H1 (cell line): ENCODE measurements around the gene TENT4B. TPM values are rescaled to one million over a fixed set of nuclear protein-coding genes. Genes with fewer than 3 reads are reported as not detected.

Experiments used
- CTCF ChIA-PET: fragments of 300-600 bp; sonication (Branson Sonifier 250); formaldehyde crosslinking; loops from one replicate; lab custom pipeline; 2021; ENCODE audit not compliant: partially characterized antibody; lab: Charles Lee
- POLR2A ChIA-PET: fragments of 300-600 bp; sonication (Branson Sonifier 250); formaldehyde crosslinking; loops from one replicate; lab custom pipeline; 2021; ENCODE audit warnings: inconsistent platforms; ENCODE audit not compliant: partially characterized antibody; lab: Charles Lee
- DNase-seq, 2 experiments: peaks; one replicate each; pipeline versions ENCODE4 v3.0.0 to v3.0.0-alpha.2; 2010 to 2022; ENCODE audit warnings: low spot score in 2 of 2, low read depth in 1 of 2, mixed read lengths in 1 of 2
- FAIRE-seq: peaks from 2 replicates; lab custom pipeline; 2011; peaks lifted over from hg19 to GRCh38; lab: Jason Lieb, UNC
- H2AFZ ChIP-seq: 2 replicates; pipeline ENCODE4 v1.8.1; 2012; ENCODE audit warnings: low read length, inconsistent platforms
- H2AK5ac ChIP-seq: 2 replicates; pipeline ENCODE4 v1.6.1; 2013; ENCODE audit warnings: low read depth, low read length
- H2BK120ac ChIP-seq: replicated peaks from 2 replicates; pipeline ENCODE3; 2013; ENCODE audit warnings: low read depth, low read length, inconsistent platforms
- H2BK12ac ChIP-seq: 2 replicates; pipeline ENCODE4 v1.6.1; 2013; ENCODE audit warnings: low read depth, low read length
- H2BK15ac ChIP-seq: 2 replicates; pipeline ENCODE4 v1.6.1; 2013; ENCODE audit warnings: low read length
- H2BK20ac ChIP-seq: 2 replicates; pipeline ENCODE4 v1.6.1; 2013; ENCODE audit warnings: low read length
- H2BK5ac ChIP-seq: 2 replicates; pipeline ENCODE4 v1.6.1; 2013; ENCODE audit warnings: low read depth, low read length
- H3K14ac ChIP-seq: 2 replicates; pipeline ENCODE4 v1.6.1; 2013; ENCODE audit warnings: inconsistent platforms; ENCODE audit not compliant: insufficient read length
- H3K18ac ChIP-seq: 2 replicates; pipeline ENCODE4 v1.6.1; 2013; ENCODE audit warnings: low read length; ENCODE audit errors: extremely low read depth
- H3K23ac ChIP-seq: 2 replicates; pipeline ENCODE4 v1.6.1; 2013; ENCODE audit warnings: inconsistent platforms; ENCODE audit not compliant: insufficient read length
- H3K23me2 ChIP-seq: 2 replicates; pipeline ENCODE4 v1.6.1; 2013; ENCODE audit warnings: low read depth, low read length
- H3K27ac ChIP-seq: 2 replicates; pipeline ENCODE4 v1.6.1; 2011; ENCODE audit warnings: low read depth, low read length, inconsistent platforms
- H3K27me3 ChIP-seq, 4 experiments: replicated peaks in 1 of 4; 1 replicate in 1 of 4; 2 replicates in 3 of 4; pipeline versions ENCODE4 v1.6.1 to v1.8.1; 2011 to 2013; ENCODE audit warnings: low read length in 3 of 4, mild to moderate bottlenecking in 3 of 4, inconsistent platforms in 2 of 4, mixed read lengths in 2 of 4, moderate library complexity in 1 of 4; ENCODE audit not compliant: control insufficient read depth in 3 of 4, insufficient read depth in 3 of 4; ENCODE audit errors: extremely low read depth in 1 of 4
- H3K36me3 ChIP-seq, 4 experiments: 2 replicates each; pipeline versions ENCODE4 v1.6.1 to v1.8.1; 2011 to 2013; ENCODE audit warnings: mild to moderate bottlenecking in 4 of 4, low read length in 3 of 4, moderate library complexity in 2 of 4, control low read depth in 1 of 4, inconsistent platforms in 1 of 4; ENCODE audit not compliant: insufficient read depth in 4 of 4, control insufficient read depth in 2 of 4
- H3K4ac ChIP-seq: replicated peaks from 2 replicates; pipeline ENCODE3; 2013; ENCODE audit warnings: low read length, low read depth, mixed read lengths, inconsistent platforms; ENCODE audit not compliant: insufficient read length
- H3K4me1 ChIP-seq, 4 experiments: replicated peaks in 1 of 4; 1 replicate in 1 of 4; 2 replicates in 3 of 4; pipeline versions ENCODE4 v1.6.1 to v1.8.1; 2011 to 2013; ENCODE audit warnings: low read length in 3 of 4, inconsistent platforms in 2 of 4, mixed read lengths in 1 of 4; ENCODE audit not compliant: insufficient read depth in 4 of 4, control insufficient read depth in 3 of 4
- H3K4me2 ChIP-seq, 2 experiments: 2 replicates each; pipeline versions ENCODE4 v1.6.1 to v1.8.1; 2011 to 2013; ENCODE audit warnings: low read depth in 2 of 2, low read length in 2 of 2, control low read depth in 1 of 2, inconsistent platforms in 1 of 2, mild to moderate bottlenecking in 1 of 2; ENCODE audit not compliant: insufficient read depth in 1 of 2
- H3K4me3 ChIP-seq, 4 experiments: fragments of 200-600, 300-600 bp in 1 of 4; sonication (generic), shearing (Covaris generic), sonication (Bioruptor Twin) in 1 of 4; 2 replicates each; pipeline versions ENCODE4 v1.5.1 to v1.8.1; 2011 to 2016; ENCODE audit warnings: low read length in 4 of 4, low read depth in 3 of 4, control low read depth in 2 of 4, inconsistent platforms in 2 of 4, mild to moderate bottlenecking in 2 of 4, mixed read lengths in 1 of 4, moderate library complexity in 1 of 4; ENCODE audit not compliant: insufficient read depth in 2 of 4; ENCODE audit errors: extremely low read depth in 1 of 4
- H3K56ac ChIP-seq: replicated peaks from 2 replicates; pipeline ENCODE3; 2013; ENCODE audit warnings: low read depth, mild to moderate bottlenecking, mixed read lengths, low read length, inconsistent platforms; ENCODE audit not compliant: insufficient read length
- H3K79me1 ChIP-seq: 2 replicates; pipeline ENCODE4 v1.6.1; 2013; ENCODE audit warnings: low read depth, low read length, control low read depth
- H3K79me2 ChIP-seq, 2 experiments: 2 replicates each; pipeline versions ENCODE4 v1.6.1 to v1.8.1; 2012 to 2013; ENCODE audit warnings: low read length in 2 of 2, mild to moderate bottlenecking in 2 of 2, inconsistent platforms in 1 of 2; ENCODE audit not compliant: insufficient read depth in 2 of 2, control insufficient read depth in 1 of 2
- H3K9ac ChIP-seq, 4 experiments: replicated peaks in 1 of 4; 1 replicate in 1 of 4; 2 replicates in 3 of 4; pipeline versions ENCODE4 v1.6.1 to v1.8.1; 2011 to 2013; ENCODE audit warnings: low read depth in 3 of 4, low read length in 3 of 4, control low read depth in 2 of 4, mild to moderate bottlenecking in 2 of 4, moderate library complexity in 2 of 4, inconsistent platforms in 1 of 4; ENCODE audit errors: extremely low read depth in 1 of 4
- H3K9me3 ChIP-seq, 2 experiments: 2 replicates each; pipeline versions ENCODE4 v1.6.1 to v1.8.1; 2012 to 2013; ENCODE audit warnings: mild to moderate bottlenecking in 2 of 2, moderate library complexity in 2 of 2, control low read depth in 1 of 2, inconsistent platforms in 1 of 2, low read depth in 1 of 2, low read length in 1 of 2, mixed read lengths in 1 of 2; ENCODE audit not compliant: insufficient read depth in 2 of 2
- H4K20me1 ChIP-seq, 2 experiments: replicated peaks in 1 of 2; 2 replicates each; pipeline versions ENCODE3 to v1.8.1; 2011 to 2013; ENCODE audit warnings: inconsistent platforms in 2 of 2, low read length in 2 of 2, mild to moderate bottlenecking in 1 of 2; ENCODE audit not compliant: insufficient read depth in 2 of 2, control insufficient read depth in 1 of 2
- H4K5ac ChIP-seq: 2 replicates; pipeline ENCODE4 v1.6.1; 2013; ENCODE audit warnings: low read length, low read depth, mixed read lengths, inconsistent platforms; ENCODE audit not compliant: insufficient read length
- H4K8ac ChIP-seq: 2 replicates; pipeline ENCODE4 v1.8.0; 2013; ENCODE audit warnings: mild to moderate bottlenecking, moderate library complexity, low read length, inconsistent platforms; ENCODE audit not compliant: insufficient read depth; ENCODE audit errors: extremely low read depth
- H4K91ac ChIP-seq: replicated peaks from 2 replicates; pipeline ENCODE3; 2013; ENCODE audit warnings: low read length, mixed read lengths, inconsistent platforms; ENCODE audit not compliant: insufficient read length
- BACH1 ChIP-seq: IDR thresholded peaks from 2 replicates; pipeline ENCODE4 v1.6.1; 2012; ENCODE audit warnings: low read length, improper control_type of control experiment
- CHD1 ChIP-seq: IDR thresholded peaks from 2 replicates; pipeline ENCODE4 v1.6.1; 2012; ENCODE audit warnings: low read depth, low read length, improper control_type of control experiment
- EP300 ChIP-seq, 2 experiments: IDR thresholded peaks; 1 replicate in 1 of 2; 2 replicates in 1 of 2; pipeline ENCODE4 v1.6.1; 2011 to 2012; ENCODE audit warnings: low read depth in 2 of 2, low read length in 2 of 2, mild to moderate bottlenecking in 2 of 2, borderline replicate concordance in 1 of 2, inconsistent platforms in 1 of 2, moderate library complexity in 1 of 2
- GABPA ChIP-seq: IDR thresholded peaks from 2 replicates; pipeline ENCODE4 v1.6.1; 2011; ENCODE audit warnings: mild to moderate bottlenecking, low read length, moderate library complexity, borderline replicate concordance; ENCODE audit not compliant: insufficient read depth
- HDAC2 ChIP-seq, 2 experiments: fragments of 300-600 bp in 1 of 2; sonication (generic) in 1 of 2; IDR thresholded peaks; 2 replicates each; pipeline ENCODE4 v1.6.1; 2011 to 2012; ENCODE audit warnings: low read depth in 2 of 2, low read length in 2 of 2, mild to moderate bottlenecking in 2 of 2, moderate library complexity in 2 of 2, borderline replicate concordance in 1 of 2, inconsistent platforms in 1 of 2
- JUND ChIP-seq: IDR thresholded peaks from 2 replicates; pipeline ENCODE4 v1.6.1; 2011; ENCODE audit warnings: mild to moderate bottlenecking, improper control_type of control experiment, low read length
- KDM5A ChIP-seq: fragments of 200-600 bp; IDR thresholded peaks from 2 replicates; pipeline ENCODE4 v1.7.1; 2012; ENCODE audit warnings: mild to moderate bottlenecking, low read length, inconsistent platforms, mixed read lengths
- POLR2AphosphoS5 ChIP-seq: IDR thresholded peaks from 2 replicates; pipeline ENCODE4 v1.6.1; 2011; ENCODE audit warnings: low read depth, low read length
- SAP30 ChIP-seq: fragments of 300-600 bp; sonication (generic); IDR thresholded peaks from 2 replicates; pipeline ENCODE4 v1.7.1; 2012; ENCODE audit warnings: low read length, moderate library complexity, mild to moderate bottlenecking, inconsistent platforms; ENCODE audit not compliant: insufficient read depth, insufficient replicate concordance
- SIX5 ChIP-seq: IDR thresholded peaks from 2 replicates; pipeline ENCODE4 v1.6.1; 2011; ENCODE audit warnings: mild to moderate bottlenecking, low read depth, low read length
- SP4 ChIP-seq: IDR thresholded peaks from 2 replicates; pipeline ENCODE4 v1.6.1; 2012; ENCODE audit warnings: low read length, inconsistent platforms
- SUZ12 ChIP-seq: fragments of 200-600 bp; sonication (generic); IDR thresholded peaks from 2 replicates; pipeline ENCODE4 v1.6.1; 2012; ENCODE audit warnings: mild to moderate bottlenecking, inconsistent platforms, low read length, moderate library complexity, mixed read lengths
- TEAD4 ChIP-seq: IDR thresholded peaks from 2 replicates; pipeline ENCODE4 v1.6.1; 2012; ENCODE audit warnings: low read depth, low read length, inconsistent platforms, mixed read lengths
- WGBS, 2 experiments: shearing (Covaris generic) in 1 of 2; methylation state at CpG; one replicate each; pipeline versions ENCODE4 v1.1.6 to v1.1.7; 2013 to 2015; ENCODE audit warnings: low lambda C conversion rate in 2 of 2, mixed read lengths in 2 of 2, inconsistent platforms in 1 of 2, low coverage in 1 of 2, missing lambda C conversion rate in 1 of 2; ENCODE audit not compliant: insufficient replicate concordance in 2 of 2, insufficient coverage in 1 of 2, insufficient read length in 1 of 2; ENCODE audit errors: extremely low coverage in 1 of 2, missing lambda C conversion rate in 1 of 2; 5-methylcytosine and 5-hydroxymethylcytosine counted together
- polyA plus RNA-seq, 7 experiments: library from polyadenylated mRNA; depleted of rRNA in 3 of 7; stranded (reverse) in 5 of 7; unstranded in 2 of 7; fragments of >200 nt in 5 of 7; fragments of 200-250 nt in 2 of 7; gene quantifications; 1 replicate in 5 of 7; 2 replicates in 1 of 7; 4 replicates in 1 of 7; pipeline versions ENCODE4 v1.2.1 to v1.2.3, GENCODE V29; 2011 to 2013; ENCODE audit warnings: missing spikeins in 2 of 7, mixed read lengths in 2 of 7
- total RNA-seq: library from RNA; stranded (reverse); fragmentation: NEBNext Ultra II Directional; extraction: Animal tissue kit (Norgen Biotek cat#: 25700); gene quantifications from 2 replicates; pipeline ENCODE4 v1.2.1, GENCODE V29; 2021
- TF ChIP-seq, protein P1 (sequence below): IDR thresholded peaks from 2 replicates; pipeline ENCODE4 v1.6.1; 2012; ENCODE audit warnings: inconsistent platforms

TENT4B gene
- total and polyA plus RNA-seq, 2 of the 8 experiments (the other 6 are each of a cell fraction or from before 2014, with no cell fraction given): 4.2 to 15.7 TPM

DNA sequence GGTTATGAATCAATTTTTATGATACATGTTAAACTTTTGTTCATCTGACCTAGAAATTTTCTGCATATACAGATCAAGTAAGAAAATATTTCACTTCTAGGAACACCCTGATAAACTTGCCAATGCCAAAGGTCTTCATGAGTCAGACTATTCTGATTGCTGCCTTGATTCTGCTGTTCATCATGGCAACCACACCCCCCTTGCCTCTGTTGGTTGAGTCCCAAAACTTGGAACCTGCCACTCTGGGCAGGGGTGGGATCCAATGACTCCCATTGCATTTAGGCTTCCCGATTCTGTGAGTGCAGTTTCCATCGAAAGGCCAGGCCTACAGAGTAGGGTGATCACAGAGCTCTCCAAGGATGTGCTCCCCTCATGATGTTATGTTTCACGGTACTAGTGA is 15.8 kb upstream of the TENT4B start:
- ChIA-PET CTCF (interaction anchor here (0.6 to 5.3 kb wide), 2 partner anchors 60 to 74 kb away, joined by 3 to 65 read pairs; no protein-coding TSS in a partner anchor), POLR2A (no interaction called here)
- no peak overlapping the region for H4K5ac ChIP-seq
- H3K79me2 ChIP-seq: no peaks in the 10 kb centered on the region
- H4K91ac ChIP-seq: no peak overlapping the region
- no peak overlapping the region for H3K4ac ChIP-seq
- no peak overlapping the region for H3K4me2 ChIP-seq
- no peak overlapping the region for H3K23ac ChIP-seq
- no peak overlapping the region for H2BK12ac ChIP-seq
- H3K23me2 ChIP-seq: no peaks in the 10 kb centered on the region
- H3K27me3 ChIP-seq: no peaks in the 10 kb centered on the region
- no peak overlapping the region for H3K27ac ChIP-seq
- WGBS, 2 experiments: 96% methylated on average over 3 of the region's 3 CpGs; no CpG with 5 or more reads in 1 of the 2 experiments
- no peak overlapping the region for H2BK20ac ChIP-seq
- no peak overlapping the region for H2BK15ac ChIP-seq
- H3K79me1 ChIP-seq: no peaks in the 10 kb centered on the region
- 0 out of 2 replicates have a peak overlapping the region, but pooled peaks have one; percentile 40 for H2AFZ ChIP-seq
- no peak overlapping the region for H3K4me3 ChIP-seq
- no peak overlapping the region for H2BK5ac ChIP-seq
- H3K14ac ChIP-seq: no peak overlapping the region
- H3K36me3 ChIP-seq: no peaks in the 10 kb centered on the region
- no peak overlapping the region for H4K8ac ChIP-seq
- H3K9me3 ChIP-seq: no peaks in the 10 kb centered on the region
- no peak overlapping the region for H2BK120ac ChIP-seq
- no peak overlapping the region for H2AK5ac ChIP-seq
- no peaks in the 10 kb centered on the region for H3K4me1 ChIP-seq
- H3K56ac ChIP-seq: no peak overlapping the region
- no peak overlapping the region for H3K18ac ChIP-seq
- DNase-seq (no peak), FAIRE-seq (no peak)
- no peak overlapping the region for H3K9ac ChIP-seq
- no peaks in the 10 kb centered on the region for H4K20me1 ChIP-seq
- TF ChIP-seq, protein P1, sequence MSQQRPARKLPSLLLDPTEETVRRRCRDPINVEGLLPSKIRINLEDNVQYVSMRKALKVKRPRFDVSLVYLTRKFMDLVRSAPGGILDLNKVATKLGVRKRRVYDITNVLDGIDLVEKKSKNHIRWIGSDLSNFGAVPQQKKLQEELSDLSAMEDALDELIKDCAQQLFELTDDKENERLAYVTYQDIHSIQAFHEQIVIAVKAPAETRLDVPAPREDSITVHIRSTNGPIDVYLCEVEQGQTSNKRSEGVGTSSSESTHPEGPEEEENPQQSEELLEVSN: no peak
- no peak for TF ChIP-seq TEAD4
- TF ChIP-seq CHD1: no peak
- TF ChIP-seq SAP30: no peak
- no peak for TF ChIP-seq JUND
- TF ChIP-seq SIX5: no peak
- no peak for TF ChIP-seq HDAC2 (IDR thresholded peaks at IDR 0.05; ENCODE audit: borderline replicate concordance in 1 of 2, low read depth in 2 of 2, low read length in 2 of 2)
- TF ChIP-seq POLR2AphosphoS5: no peak
- no peak for TF ChIP-seq EP300 (IDR thresholded peaks at IDR 0.05; ENCODE audit: borderline replicate concordance in 1 of 2, low read depth in 2 of 2, low read length in 2 of 2)
- TF ChIP-seq SP4: no peak
- no peak for TF ChIP-seq KDM5A
- no peak for TF ChIP-seq SUZ12
- no peak for TF ChIP-seq GABPA
- TF ChIP-seq BACH1: no peak
